Mucosa of rectum (tissue), 2 donors: ENCODE results near the gene BDH2.

ENCODE experiments used
- H3K27ac ChIP-seq, 2 donors: one replicate each; pipeline ENCODE4 v1.7.0; 2013; ENCODE audit warnings: inconsistent platforms in 2 of 2, low read depth in 2 of 2, low read length in 2 of 2
- H3K27me3 ChIP-seq, 2 donors: one replicate each; pipeline ENCODE4 v1.7.0; 2013; ENCODE audit warnings: low read length in 2 of 2; ENCODE audit not compliant: control insufficient read depth in 2 of 2, insufficient read depth in 2 of 2
- H3K36me3 ChIP-seq, 2 donors: one replicate each; pipeline ENCODE4 v1.7.0; 2013; ENCODE audit warnings: low read length in 2 of 2; ENCODE audit not compliant: control insufficient read depth in 2 of 2, insufficient read depth in 2 of 2
- H3K4me1 ChIP-seq, 2 donors: one replicate each; pipeline ENCODE4 v1.7.0; 2013; ENCODE audit warnings: low read length in 2 of 2, mild to moderate bottlenecking in 1 of 2; ENCODE audit not compliant: control insufficient read depth in 2 of 2, insufficient read depth in 2 of 2
- H3K4me3 ChIP-seq, 2 donors: one replicate each; pipeline ENCODE4 v1.7.0; 2013; ENCODE audit warnings: low read length in 2 of 2
- H3K9ac ChIP-seq, 2 donors: one replicate each; pipeline ENCODE4 v1.7.0; 2013; ENCODE audit warnings: low read length in 2 of 2, low read depth in 1 of 2, mild to moderate bottlenecking in 1 of 2
- H3K9me3 ChIP-seq, 2 donors: one replicate each; pipeline ENCODE4 v1.7.0; 2013; ENCODE audit warnings: low read length in 2 of 2; ENCODE audit not compliant: control insufficient read depth in 2 of 2
- donor health status: healthy.
- donor health status: Normal muscosa, but diverticular disease.

Gene BDH2

GRCh38 chr4:103060453-103061148, 39.0 kb downstream of the BDH2 start:
- no peaks in the 10 kb centered on the region for H3K9me3 ChIP-seq
- H3K36me3 ChIP-seq = no peaks in the 10 kb centered on the region
- no peak overlapping the region for H3K27ac ChIP-seq
- H3K27me3 ChIP-seq = no peaks in the 10 kb centered on the region
- H3K4me3 ChIP-seq = no peak overlapping the region
- H3K4me1 ChIP-seq = no peaks in the 10 kb centered on the region
- H3K9ac ChIP-seq = no peak overlapping the region

GRCh38 chr4:103054030-103054429, 45.6 kb downstream of the BDH2 start:
- Histone ChIP-seq H3K27me3 (no peaks in the 10 kb centered on the region), H3K27ac (no peak overlapping the region), H3K9me3 (no peaks in the 10 kb centered on the region), H3K4me3 (no peak overlapping the region), H3K36me3 (no peaks in the 10 kb centered on the region), H3K4me1 (no peaks in the 10 kb centered on the region), H3K9ac (no peak overlapping the region)

DNA sequence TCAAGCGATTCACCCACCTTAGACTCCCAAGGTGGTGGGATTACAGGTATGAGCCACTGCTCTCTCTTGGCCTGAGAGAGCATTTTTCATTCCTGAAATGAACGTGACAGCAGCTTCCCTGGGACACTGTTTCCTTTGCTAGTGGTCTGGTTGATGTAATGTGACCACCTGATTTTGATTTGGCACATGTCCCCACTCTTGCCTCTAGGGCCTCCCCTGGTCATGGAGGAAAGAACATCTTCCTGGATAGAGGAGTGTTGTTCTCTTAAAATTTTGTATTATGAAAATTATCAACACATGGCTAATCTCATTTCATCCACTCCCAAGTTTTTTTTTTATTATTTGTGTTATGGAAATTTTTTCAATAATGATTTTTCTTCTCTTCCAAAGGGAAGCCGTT, 46.9 kb downstream of the BDH2 start:
- Histone ChIP-seq H3K9me3 (no peaks in the 10 kb centered on the region), H3K9ac (no peak overlapping the region), H3K4me1 (no peaks in the 10 kb centered on the region), H3K4me3 (no peak overlapping the region), H3K36me3 (no peaks in the 10 kb centered on the region), H3K27ac (no peak overlapping the region), H3K27me3 (no peaks in the 10 kb centered on the region)

DNA sequence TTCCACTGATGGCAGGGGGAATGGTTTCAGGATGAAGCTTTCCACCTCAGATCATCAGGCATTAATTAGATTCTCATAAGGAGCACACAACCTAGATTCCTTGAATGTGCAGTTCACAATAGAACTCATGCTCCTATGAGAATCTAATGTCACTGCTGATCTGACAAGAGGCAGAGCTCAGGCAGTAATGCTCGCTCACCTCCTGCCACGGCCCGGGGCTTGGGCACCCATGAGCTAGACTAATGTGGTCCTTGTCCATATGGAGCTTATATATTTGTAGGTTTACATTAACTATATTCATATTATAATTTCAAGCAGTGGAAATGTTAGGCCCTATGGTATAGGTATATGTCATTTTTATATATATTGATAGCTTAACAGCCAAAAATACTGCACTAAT, 47.5 kb downstream of the BDH2 start:
- no peaks in the 10 kb centered on the region for H3K9me3 ChIP-seq
- H3K27ac ChIP-seq = no peak overlapping the region
- H3K9ac ChIP-seq = no peak overlapping the region
- no peaks in the 10 kb centered on the region for H3K4me1 ChIP-seq
- no peak overlapping the region for H3K4me3 ChIP-seq
- H3K36me3 ChIP-seq = no peaks in the 10 kb centered on the region
- no peaks in the 10 kb centered on the region for H3K27me3 ChIP-seq

- no peak overlapping the region for H3K4me3 ChIP-seq
- no peak overlapping the region for H3K9ac ChIP-seq
- no peaks in the 10 kb centered on the region for H3K27me3 ChIP-seq
These were observed 48.7 kb downstream of the BDH2 start for GRCh38 chr4:103050736-103051436.

DNA sequence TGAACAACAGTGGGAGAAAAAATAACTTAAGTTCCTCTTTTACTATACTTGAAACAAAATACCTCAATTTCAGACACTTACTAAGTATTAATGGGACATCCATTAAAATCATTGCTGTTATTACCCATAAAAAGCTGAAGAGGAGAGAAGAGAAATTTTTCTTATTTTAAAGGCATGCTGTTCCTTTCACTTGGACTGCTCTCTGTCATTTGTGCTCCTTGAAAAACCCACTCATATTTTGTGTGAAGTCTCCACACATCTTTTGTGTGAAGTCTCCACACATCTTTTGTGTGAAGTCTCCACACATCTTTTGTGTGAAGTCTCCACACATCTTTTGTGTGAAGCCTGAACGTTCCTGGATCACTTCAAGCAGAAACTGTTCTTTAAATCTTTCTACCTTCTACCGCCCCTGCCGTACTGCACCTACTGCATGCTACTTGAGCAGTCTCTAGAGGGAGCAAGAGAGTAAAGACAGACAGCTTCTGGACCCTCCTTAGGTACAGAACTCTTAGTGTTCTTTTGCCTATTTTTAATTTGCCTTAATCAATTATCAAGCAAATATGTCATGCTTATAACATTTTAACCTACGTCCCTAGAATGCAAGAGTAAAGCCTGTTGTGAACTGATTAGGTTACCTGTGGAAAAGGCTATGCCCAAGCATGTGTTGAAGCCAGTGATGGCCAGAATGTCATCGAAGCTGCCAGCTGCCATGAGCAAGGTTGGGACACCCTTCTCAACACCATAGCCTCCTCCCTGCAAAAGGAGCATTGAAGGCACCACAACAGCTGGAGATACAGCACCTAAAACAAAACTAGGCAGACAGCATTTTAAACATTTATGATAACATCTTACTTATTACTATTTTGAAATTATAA, 53.0 kb downstream of the BDH2 start:
- H3K27me3 ChIP-seq = no peaks in the 10 kb centered on the region
- H3K27ac ChIP-seq = no peak overlapping the region
- H3K9ac ChIP-seq = no peak overlapping the region
- no peaks in the 10 kb centered on the region for H3K4me1 ChIP-seq
- no peaks in the 10 kb centered on the region for H3K36me3 ChIP-seq
- no peaks in the 10 kb centered on the region for H3K9me3 ChIP-seq
- no peak overlapping the region for H3K4me3 ChIP-seq

More at GRCh38 chr4:103050736-103051436, 48.7 kb downstream of the BDH2 start:
- no peaks in the 10 kb centered on the region for H3K9me3 ChIP-seq
- H3K27ac ChIP-seq = no peak overlapping the region
- H3K4me1 ChIP-seq = no peaks in the 10 kb centered on the region
- H3K36me3 ChIP-seq = no peaks in the 10 kb centered on the region

- no peaks in the 10 kb centered on the region for H3K4me1 ChIP-seq
- no peaks in the 10 kb centered on the region for H3K27me3 ChIP-seq
These were observed 55.5 kb downstream of the BDH2 start for GRCh38 chr4:103044183-103044582.

GRCh38 chr4:103036169-103036568, 63.5 kb downstream of the BDH2 start:
- Histone ChIP-seq H3K27me3 (no peaks in the 10 kb centered on the region), H3K27ac (no peak overlapping the region), H3K4me3 (no peak overlapping the region), H3K9me3 (no peaks in the 10 kb centered on the region), H3K4me1 (no peaks in the 10 kb centered on the region), H3K36me3 (no peaks in the 10 kb centered on the region), H3K9ac (no peak overlapping the region)

More at GRCh38 chr4:103044183-103044582, 55.5 kb downstream of the BDH2 start:
- no peak overlapping the region for H3K4me3 ChIP-seq
- H3K9ac ChIP-seq = no peak overlapping the region
- H3K36me3 ChIP-seq = no peaks in the 10 kb centered on the region
- H3K9me3 ChIP-seq = no peaks in the 10 kb centered on the region
- no peak overlapping the region for H3K27ac ChIP-seq

GRCh38 chr4:103032574-103032973, 67.1 kb downstream of the BDH2 start:
- Histone ChIP-seq H3K4me3 (no peak overlapping the region), H3K4me1 (no peaks in the 10 kb centered on the region), H3K9me3 (no peaks in the 10 kb centered on the region), H3K36me3 (no peaks in the 10 kb centered on the region), H3K9ac (no peak overlapping the region), H3K27ac (no peak overlapping the region), H3K27me3 (no peaks in the 10 kb centered on the region)

GRCh38 chr4:103030791-103031190, 68.8 kb downstream of the BDH2 start:
- H3K36me3 ChIP-seq = no peaks in the 10 kb centered on the region
- H3K27ac ChIP-seq = no peak overlapping the region
- H3K4me1 ChIP-seq = no peaks in the 10 kb centered on the region
- no peak overlapping the region for H3K9ac ChIP-seq
- H3K9me3 ChIP-seq = no peaks in the 10 kb centered on the region
- H3K27me3 ChIP-seq = no peaks in the 10 kb centered on the region
- H3K4me3 ChIP-seq = no peak overlapping the region
